HepG2 (cell line): ENCODE measurements around the gene TDRD1.

Experiments
- CAMTA2 ChIP-seq: sonication (generic); formaldehyde crosslinking; IDR thresholded peaks from 2 replicates; pipeline ENCODE4 v1.4.0; 2020; ENCODE audit warnings: mild to moderate bottlenecking, missing genetic modification reagents, borderline replicate concordance
- CTCF ChIP-seq: sonication (generic); formaldehyde crosslinking; IDR thresholded peaks from 2 replicates; pipeline ENCODE4 v1.5.0; 2020; ENCODE audit warnings: mild to moderate bottlenecking, missing genetic modification reagents, moderate library complexity
- FLYWCH1 ChIP-seq: sonication (generic); formaldehyde crosslinking; IDR thresholded peaks from 2 replicates; pipeline ENCODE4 v1.8.1; 2023; ENCODE audit warnings: mild to moderate bottlenecking, missing genetic modification reagents
- GABPA ChIP-seq, 2 experiments: IDR thresholded peaks; 2 replicates each; pipeline ENCODE4 v1.6.1; 2011 to 2016; ENCODE audit warnings: low read depth in 2 of 2, low read length in 1 of 2, missing biosample characterization in 1 of 2, missing genetic modification characterization in 1 of 2
- HOXA9 ChIP-seq: sonication (generic); formaldehyde crosslinking; IDR thresholded peaks from 2 replicates; pipeline ENCODE4 v1.8.1; 2022; ENCODE audit warnings: missing genetic modification reagents, mild to moderate bottlenecking, moderate library complexity, borderline replicate concordance
- JUND ChIP-seq: sonication (generic); formaldehyde crosslinking; IDR thresholded peaks from 2 replicates; pipeline ENCODE4 v1.8.0; 2022; ENCODE audit warnings: mild to moderate bottlenecking, missing genetic modification reagents
- NR2C2 ChIP-seq: sonication (generic); formaldehyde crosslinking; IDR thresholded peaks from 2 replicates; pipeline ENCODE4 v1.4.0; 2020; ENCODE audit warnings: missing genetic modification reagents, mild to moderate bottlenecking, moderate library complexity, borderline replicate concordance
- REPIN1 ChIP-seq: sonication (generic); formaldehyde crosslinking; IDR thresholded peaks from 2 replicates; pipeline ENCODE4 v1.8.0; 2022; ENCODE audit warnings: missing genetic modification reagents, low read depth, mild to moderate bottlenecking, borderline replicate concordance
- SP1 ChIP-seq, 2 experiments: fragments of 450-650 bp in 1 of 2; sonication (generic) in 1 of 2; formaldehyde crosslinking in 1 of 2; IDR thresholded peaks; 2 replicates each; pipeline versions ENCODE4 v1.4.0 to v1.6.1; 2016 to 2020; ENCODE audit warnings: missing genetic modification reagents in 1 of 2
- SRF ChIP-seq: IDR thresholded peaks from 2 replicates; pipeline ENCODE4 v1.6.1; 2011; ENCODE audit warnings: mild to moderate bottlenecking, low read depth, low read length, moderate library complexity
- SUZ12 ChIP-seq: fragments of 150-350 bp; IDR thresholded peaks from 2 replicates; pipeline ENCODE4 v1.6.1; 2014; ENCODE audit warnings: low read depth, low read length
- ZBTB1 ChIP-seq: sonication (generic); formaldehyde crosslinking; IDR thresholded peaks from 2 replicates; pipeline ENCODE4 v1.4.0; 2020; ENCODE audit warnings: missing genetic modification reagents, borderline replicate concordance
- ZBTB26 ChIP-seq: IDR thresholded peaks from 2 replicates; pipeline ENCODE4 v1.6.1; 2016; ENCODE audit warnings: missing compliant biosample characterization, missing genetic modification reagents, borderline replicate concordance

GRCh38 chr10:114207349-114207748, 28.2 kb downstream of the TDRD1 start:
- TF ChIP-seq NR2C2 (CRISPR knock-in tag) (no peak), JUND (CRISPR knock-in tag) (no peak), HOXA9 (CRISPR knock-in tag) (no peak), SUZ12 (no peak), ZBTB26 (CRISPR knock-in tag) (no peak), CTCF (CRISPR knock-in tag) (no peak), REPIN1 (no peak), CAMTA2 (CRISPR knock-in tag) (no peak), ZBTB1 (no peak), SRF (no peak), FLYWCH1 (CRISPR knock-in tag) (no peak), SP1 (IDR thresholded peaks at IDR 0.05) (no peak), SP1 (CRISPR knock-in tag; IDR thresholded peaks at IDR 0.05) (no peak), GABPA (IDR thresholded peaks at IDR 0.05; ENCODE audit: low read depth, low read length) (no peak), GABPA (CRISPR knock-in tag; IDR thresholded peaks at IDR 0.05; ENCODE audit: low read depth) (no peak)
